Measurements from ENCODE around the gene SEC24B.

- TF ChIP-seq CTCF (IDR thresholded peaks at IDR 0.05) (no peak), POLR2A (IDR thresholded peaks at IDR 0.05) (no peak)
These were observed 65.9 kb downstream of the SEC24B start for GRCh38 chr4:109499513-109499912.
